ENCODE measurements around the gene YWHAE. TPM values are rescaled to one million over a fixed set of nuclear protein-coding genes. Genes with fewer than 3 reads are reported as not detected.
"Not testable (repeated sequence)": the region's sequence is repeated elsewhere in the genome, so short reads cannot be mapped to it uniquely, and the experiment has no call there.

Gene YWHAE
- total RNA-seq, 1 donor from 2014 or later: 302 TPM

- DNase-seq (ENCODE audit: low read depth in 2 of 2): no peak
Measured at GRCh38 chr17:1412185-1413110, 12.4 kb upstream of the YWHAE start.

DNA sequence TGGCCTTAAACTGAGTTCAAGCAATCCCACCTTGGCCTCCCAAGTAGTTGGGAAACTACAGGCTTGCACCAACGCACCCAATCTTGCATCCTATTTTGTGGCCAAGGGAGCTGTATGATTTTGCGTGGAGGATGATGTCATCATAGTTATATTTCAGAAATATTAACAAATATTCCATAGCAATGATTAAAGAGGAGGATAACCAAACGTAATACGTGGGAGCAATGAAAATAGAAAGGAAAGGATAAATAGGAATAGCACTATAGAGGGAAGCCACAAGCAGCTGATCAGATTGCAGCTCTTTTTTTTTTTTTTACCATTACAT is 2.2 kb upstream of the YWHAE start:
- DNase-seq (ENCODE audit: low read depth in 2 of 2): no peak

DNA sequence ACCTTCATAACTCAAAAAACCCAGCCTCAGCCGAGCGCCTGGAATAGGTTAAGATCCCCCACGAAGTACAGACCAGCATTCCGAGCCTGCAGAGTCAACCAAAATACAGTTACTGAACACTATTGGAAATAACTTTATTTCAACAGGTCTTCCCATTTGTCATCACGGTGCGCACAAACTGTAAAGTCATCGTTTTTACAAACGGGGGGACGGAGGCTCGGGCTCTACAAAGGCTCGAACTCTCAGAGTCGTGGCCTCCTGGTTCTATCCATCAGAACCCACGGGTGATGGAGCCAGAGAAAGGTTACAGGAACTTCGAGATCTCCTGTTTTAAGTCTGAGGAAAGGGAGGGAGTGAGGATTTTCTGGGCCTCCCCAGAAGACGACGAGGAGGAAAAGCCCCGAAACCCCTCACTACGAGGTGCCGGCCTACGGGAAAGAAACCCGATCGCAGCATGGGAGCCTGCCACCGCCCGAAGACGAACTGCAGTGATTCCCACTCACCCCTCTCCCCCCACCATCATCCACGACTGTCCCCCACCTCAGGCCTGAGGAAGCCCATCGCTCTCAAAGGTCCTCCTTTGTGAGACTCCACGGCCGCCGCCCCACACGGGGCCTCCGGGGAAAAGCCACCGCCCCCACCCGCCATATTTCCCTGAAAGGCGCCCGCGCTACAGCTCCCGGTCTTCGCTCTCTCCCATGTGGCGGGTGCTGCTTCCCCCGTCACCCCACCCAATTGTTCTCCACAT is 917 bp downstream of the YWHAE start:
- DNase-seq (ENCODE audit: low read depth in 2 of 2): peak; percentile 50 to 62

- DNase-seq (ENCODE audit: low read depth in 2 of 2): no peak
Measured at GRCh38 chr17:1398028-1398427, 2.0 kb downstream of the YWHAE start.

DNA sequence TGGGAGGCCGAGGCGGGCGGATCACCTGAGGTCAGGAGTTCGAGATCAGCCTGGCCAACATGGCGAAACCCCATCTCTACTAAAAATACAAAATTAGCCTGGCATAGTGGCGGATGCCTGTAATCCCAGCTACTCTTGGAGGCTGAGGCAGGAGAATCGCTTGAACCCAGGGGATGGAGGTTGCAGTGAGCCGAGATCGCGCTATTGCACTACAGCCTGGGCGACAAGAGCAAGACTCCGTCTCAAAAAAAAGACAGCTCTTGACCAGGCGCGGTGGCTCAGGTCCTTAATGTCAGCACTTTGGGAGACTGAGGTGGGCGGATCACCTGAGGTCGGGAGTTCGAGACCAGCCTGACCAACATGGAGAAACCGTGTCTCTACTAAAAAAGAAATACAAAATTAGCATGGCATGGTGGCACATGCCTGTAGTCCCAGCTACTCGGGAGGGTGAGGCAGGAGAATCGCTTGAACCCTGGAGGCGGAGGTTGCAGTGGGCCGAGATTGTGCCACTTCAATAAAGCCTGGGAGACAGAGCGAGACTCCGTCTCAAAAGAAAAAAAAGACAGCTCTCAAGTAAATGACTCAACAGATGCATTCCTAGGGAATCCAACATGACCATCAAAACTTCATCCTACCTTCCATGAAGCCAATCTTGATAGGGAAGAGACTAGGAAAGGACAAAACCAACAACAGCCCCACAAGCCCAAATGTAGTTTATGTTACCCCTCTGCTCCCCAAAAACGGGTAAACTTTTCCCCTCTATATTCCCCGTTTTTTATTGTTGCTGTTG is 4.0 kb downstream of the YWHAE start:
- DNase-seq (ENCODE audit: low read depth in 2 of 2): not testable (repeated sequence)

DNA sequence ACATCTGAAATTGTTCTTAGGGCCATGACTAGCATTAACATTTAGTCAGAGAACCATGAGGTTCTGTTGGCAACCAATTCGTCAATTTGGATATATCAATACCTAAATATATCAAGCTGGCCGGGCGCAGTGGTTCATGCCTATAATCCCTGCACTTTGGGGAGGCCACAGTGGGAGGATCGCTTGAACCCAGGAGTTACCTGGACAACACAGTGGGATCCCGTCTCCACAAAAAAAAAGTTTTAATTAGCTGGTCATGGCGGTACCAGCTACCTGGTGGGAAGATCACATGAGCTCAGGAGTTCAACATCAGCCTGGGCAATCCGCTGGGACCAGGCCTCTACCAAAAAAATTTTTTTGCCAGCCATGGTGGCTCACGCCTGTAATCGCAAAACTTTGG is 8.4 kb downstream of the YWHAE start:
- DNase-seq (ENCODE audit: low read depth in 2 of 2): no peak

GRCh38 chr17:1390432-1391367 is 9.3 kb downstream of the YWHAE start:
- peak in 1 of 2 donors; percentile 31 for DNase-seq (ENCODE audit: low read depth in 2 of 2)

DNA sequence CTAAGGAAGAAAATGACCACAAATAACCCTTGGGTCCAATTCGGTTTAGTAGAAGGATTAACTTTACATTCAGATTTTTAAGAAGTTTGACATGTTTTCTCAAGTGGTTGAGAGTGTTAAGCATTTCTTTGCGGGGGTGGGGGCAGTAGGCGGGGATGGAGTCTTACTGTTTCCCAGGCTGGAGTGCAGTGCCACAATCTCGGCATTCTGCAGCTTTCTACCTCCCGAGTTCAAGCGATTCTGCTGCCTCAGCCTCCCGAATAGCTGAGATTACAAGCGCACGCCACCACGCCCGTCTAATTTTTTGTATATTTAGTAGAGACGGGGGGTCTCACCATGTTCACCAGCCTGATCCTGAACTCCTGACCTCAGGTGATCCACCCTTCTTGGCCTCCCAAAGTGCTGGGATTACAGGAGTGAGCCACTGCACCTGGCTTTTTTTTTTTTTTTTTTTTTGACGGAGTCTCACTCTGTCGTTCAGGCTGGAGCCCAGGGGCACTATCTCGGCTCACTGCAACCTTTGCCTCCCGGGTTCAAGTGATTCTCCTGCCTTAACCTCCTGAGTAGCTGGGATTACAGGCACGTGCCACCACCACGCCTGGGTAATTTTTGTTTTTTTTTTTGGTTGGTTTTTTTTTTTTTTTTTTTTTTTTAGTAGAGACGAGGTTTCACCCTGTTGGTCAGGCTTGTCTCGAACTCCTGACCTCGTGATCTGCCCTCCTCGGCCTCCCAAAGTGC is 12.4 kb downstream of the YWHAE start:
- not testable (repeated sequence) for DNase-seq (ENCODE audit: low read depth in 2 of 2)

DNA sequence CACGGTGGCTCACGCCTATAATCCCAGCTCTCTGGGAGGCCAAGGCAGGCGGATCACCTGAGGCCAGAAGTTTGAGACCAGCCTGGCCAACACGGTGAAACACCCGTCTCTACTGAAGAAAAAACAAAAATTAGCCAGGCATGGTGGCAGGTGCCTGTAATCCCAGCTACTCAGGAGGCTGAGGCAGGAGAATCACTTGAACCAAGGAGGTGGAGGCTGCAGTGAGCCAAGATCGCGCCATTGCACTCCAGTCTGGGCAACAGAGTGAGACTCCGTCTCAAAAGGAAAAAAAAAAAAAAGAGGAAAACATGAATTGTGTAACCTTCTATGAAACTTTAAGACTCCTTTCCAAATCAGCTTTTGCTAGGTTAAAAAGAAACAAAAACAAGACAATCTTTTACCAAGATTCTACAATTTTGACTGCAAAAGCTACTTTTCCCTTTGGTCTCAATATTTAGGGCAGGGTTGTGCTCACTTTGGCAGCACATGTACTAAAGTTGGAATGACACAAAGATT is 13.3 kb downstream of the YWHAE start:
- DNase-seq (ENCODE audit: low read depth in 2 of 2): not testable (repeated sequence)

DNA sequence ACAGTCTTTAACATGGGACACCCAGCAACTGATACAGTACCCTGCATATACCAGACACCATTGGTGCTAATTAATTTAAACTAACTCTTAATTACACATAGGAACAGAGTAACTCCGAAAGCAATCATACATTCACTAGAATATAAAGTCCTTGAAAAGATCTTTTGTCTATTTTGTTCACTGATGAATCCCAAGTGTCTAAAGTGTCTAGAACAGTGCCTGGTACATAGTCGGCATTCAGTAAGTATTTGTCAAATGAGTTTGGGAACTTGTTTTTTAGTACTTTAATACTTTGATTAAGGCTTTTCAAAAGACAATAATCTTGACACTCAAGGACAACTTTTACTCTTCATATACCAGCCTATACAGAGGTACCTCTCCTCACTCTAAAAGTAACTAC is 13.8 kb downstream of the YWHAE start:
- DNase-seq (ENCODE audit: low read depth in 2 of 2): no peak

DNA sequence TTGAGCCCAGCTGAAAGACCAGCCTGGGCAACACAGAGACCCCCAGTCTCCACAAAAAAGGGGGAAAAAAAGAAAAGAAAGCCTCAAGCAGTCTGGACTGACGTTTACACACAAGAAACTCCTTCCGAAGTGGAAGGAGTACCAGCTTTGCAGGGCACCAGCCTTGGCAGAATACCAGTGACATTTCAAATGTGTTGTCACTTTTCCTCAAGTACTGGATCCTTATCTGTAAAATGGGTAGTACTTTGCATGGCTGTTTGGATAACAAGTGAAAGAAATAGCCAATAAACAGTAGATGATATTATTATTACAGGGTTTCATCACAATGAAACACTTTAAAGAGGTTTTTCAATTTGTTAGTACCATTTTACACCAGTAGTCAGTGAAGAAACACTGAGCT is 14.2 kb downstream of the YWHAE start:
- no peak for DNase-seq (ENCODE audit: low read depth in 2 of 2)

GRCh38 chr17:1384905-1385435 is 15.1 kb downstream of the YWHAE start:
- no peak for DNase-seq (ENCODE audit: low read depth in 2 of 2)

DNA sequence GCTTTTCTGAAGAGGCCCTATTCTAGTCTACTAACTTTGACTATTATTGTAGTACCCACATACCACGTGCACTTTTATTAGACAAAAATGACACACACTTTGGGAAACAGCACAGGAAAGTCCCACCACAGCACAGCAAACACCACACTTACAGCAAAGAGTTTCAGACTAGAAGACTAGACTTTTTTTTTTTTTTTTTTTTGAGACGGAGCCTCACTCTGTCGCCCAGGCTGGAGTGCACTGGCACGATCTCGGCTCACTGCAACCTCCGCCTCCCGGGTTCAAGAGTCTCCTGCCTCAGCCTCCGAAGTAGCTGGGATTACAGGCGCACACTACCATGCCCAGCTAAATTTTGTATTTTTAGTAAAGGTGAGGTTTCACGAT is 20.1 kb downstream of the YWHAE start:
- peak in 1 of 2 donors; percentile 33 for DNase-seq (ENCODE audit: low read depth in 2 of 2)

- DNase-seq (ENCODE audit: low read depth in 2 of 2): no peak
Measured at GRCh38 chr17:1379208-1379929, 20.7 kb downstream of the YWHAE start.

- DNase-seq (ENCODE audit: low read depth in 2 of 2): not testable (repeated sequence)
Measured at GRCh38 chr17:1378476-1378860, 21.6 kb downstream of the YWHAE start.

GRCh38 chr17:1377334-1377733 is 22.7 kb downstream of the YWHAE start:
- DNase-seq (ENCODE audit: low read depth in 2 of 2): no peak

GRCh38 chr17:1376061-1376460 is 24.0 kb downstream of the YWHAE start:
- no peak for DNase-seq (ENCODE audit: low read depth in 2 of 2)

DNA sequence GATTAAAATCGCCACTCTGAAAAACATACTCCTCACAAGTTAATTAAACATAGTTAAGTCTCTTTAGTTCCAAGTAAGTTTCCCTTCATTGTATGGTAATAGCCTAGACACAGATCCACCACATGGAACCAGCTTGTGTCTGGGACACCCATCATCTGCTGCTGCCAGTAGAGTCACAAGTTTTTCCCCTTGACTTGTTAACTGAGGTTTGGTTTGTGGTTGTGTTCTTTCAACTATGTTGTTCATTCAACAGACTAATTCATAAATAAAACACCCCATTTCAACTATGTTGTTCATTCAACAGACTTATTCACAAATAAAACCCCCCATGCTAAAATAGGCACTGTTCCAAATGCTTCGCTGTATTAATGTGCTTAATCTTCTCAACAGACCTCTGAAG is 24.4 kb downstream of the YWHAE start:
- no peak for DNase-seq (ENCODE audit: low read depth in 2 of 2)

Data from lung microvascular endothelial cell (primary cell).